H9 (cell line): ENCODE measurements around the gene HDX. TPM values are rescaled to one million over a fixed set of nuclear protein-coding genes. Genes with fewer than 3 reads are reported as not detected.

Source experiments
- DNase-seq: peaks from one replicate; pipeline ENCODE4 v3.0.0-alpha.2; 2017
- H2AFZ ChIP-seq: one replicate; pipeline ENCODE4 v1.6.1; 2013; ENCODE audit warnings: mild to moderate bottlenecking, low read length, control low read depth, moderate library complexity
- H2AK5ac ChIP-seq: 2 replicates; pipeline ENCODE4 v1.6.1; 2013; ENCODE audit warnings: low read length, control low read depth, mixed read lengths; ENCODE audit not compliant: insufficient read length
- H2BK120ac ChIP-seq: one replicate; pipeline ENCODE4 v1.6.1; 2013; ENCODE audit warnings: low read depth, mild to moderate bottlenecking, low read length, control low read depth, inconsistent platforms; ENCODE audit not compliant: poor library complexity, severe bottlenecking
- H2BK12ac ChIP-seq: 2 replicates; pipeline ENCODE4 v1.6.1; 2013; ENCODE audit warnings: low read length, control low read depth, mixed read lengths, low read depth; ENCODE audit not compliant: insufficient read length
- H2BK15ac ChIP-seq: 2 replicates; pipeline ENCODE4 v1.6.1; 2013; ENCODE audit warnings: low read depth, low read length, control low read depth
- H2BK20ac ChIP-seq: one replicate; pipeline ENCODE4 v1.6.1; 2013; ENCODE audit warnings: low read depth, mild to moderate bottlenecking, low read length, control low read depth, inconsistent platforms; ENCODE audit not compliant: poor library complexity, severe bottlenecking
- H2BK5ac ChIP-seq: 2 replicates; pipeline ENCODE4 v1.6.1; 2013; ENCODE audit warnings: low read length, control low read depth, mixed read lengths; ENCODE audit not compliant: insufficient read length
- H3K14ac ChIP-seq: 2 replicates; pipeline ENCODE4 v1.6.1; 2013; ENCODE audit warnings: low read length, control low read depth; ENCODE audit not compliant: insufficient read depth
- H3K18ac ChIP-seq: 2 replicates; pipeline ENCODE4 v1.6.1; 2013; ENCODE audit warnings: low read depth, mild to moderate bottlenecking, mixed read lengths, low read length, control low read depth; ENCODE audit not compliant: insufficient read length
- H3K23ac ChIP-seq: 2 replicates; pipeline ENCODE4 v1.6.1; 2013; ENCODE audit warnings: low read length, control low read depth, mixed read lengths, low read depth; ENCODE audit not compliant: insufficient read length
- H3K23me2 ChIP-seq: 2 replicates; pipeline ENCODE4 v1.6.1; 2013; ENCODE audit warnings: low read depth, mild to moderate bottlenecking, mixed read lengths, low read length, control low read depth; ENCODE audit not compliant: insufficient read length, poor library complexity, severe bottlenecking
- H3K27ac ChIP-seq: 2 replicates; pipeline ENCODE4 v1.5.1; 2013; ENCODE audit warnings: low read length, control low read depth, mixed read lengths, low read depth; ENCODE audit not compliant: insufficient read length
- H3K27me3 ChIP-seq: 2 replicates; pipeline ENCODE4 v1.6.1; 2013; ENCODE audit warnings: low read length, control low read depth, inconsistent platforms; ENCODE audit not compliant: insufficient read depth
- H3K4ac ChIP-seq: 2 replicates; pipeline ENCODE4 v1.6.1; 2013; ENCODE audit warnings: low read depth, mild to moderate bottlenecking, control low read depth, inconsistent platforms, low read length, moderate library complexity
- H3K4me1 ChIP-seq: 2 replicates; pipeline ENCODE4 v1.6.1; 2013; ENCODE audit warnings: low read length, control low read depth, inconsistent platforms; ENCODE audit not compliant: insufficient read depth
- H3K4me2 ChIP-seq: 2 replicates; pipeline ENCODE4 v1.6.1; 2013; ENCODE audit warnings: low read length, control low read depth, mixed read lengths; ENCODE audit not compliant: insufficient read length, insufficient read depth
- H3K56ac ChIP-seq: 2 replicates; pipeline ENCODE4 v1.6.1; 2013; ENCODE audit warnings: low read depth, mild to moderate bottlenecking, mixed read lengths, low read length, control low read depth; ENCODE audit not compliant: insufficient read length
- H3K79me1 ChIP-seq: 2 replicates; pipeline ENCODE4 v1.6.1; 2013; ENCODE audit warnings: low read depth, mild to moderate bottlenecking, moderate library complexity, low read length, control low read depth, inconsistent platforms; ENCODE audit not compliant: insufficient read depth, poor library complexity, severe bottlenecking
- H3K79me2 ChIP-seq: 2 replicates; pipeline ENCODE4 v1.6.1; 2013; ENCODE audit warnings: low read length, control low read depth, inconsistent platforms; ENCODE audit not compliant: insufficient read depth
- H3K9ac ChIP-seq: 2 replicates; pipeline ENCODE4 v1.6.1; 2013; ENCODE audit warnings: low read length, control low read depth, mixed read lengths; ENCODE audit not compliant: insufficient read length; ENCODE audit errors: extremely low read depth
- H3K9me3 ChIP-seq: one replicate; pipeline ENCODE4 v1.6.1; 2013; ENCODE audit warnings: low read depth, low read length, inconsistent platforms; ENCODE audit not compliant: control insufficient read depth
- H3T11ph ChIP-seq: one replicate; pipeline ENCODE4 v1.6.1; 2013; ENCODE audit warnings: mild to moderate bottlenecking, low read length, control low read depth, inconsistent platforms
- H4K20me1 ChIP-seq: one replicate; pipeline ENCODE4 v1.6.1; 2013; ENCODE audit not compliant: control insufficient read depth, insufficient read length, insufficient read depth
- H4K5ac ChIP-seq: 2 replicates; pipeline ENCODE4 v1.6.1; 2013; ENCODE audit warnings: low read depth, mild to moderate bottlenecking, mixed read lengths, low read length, control low read depth; ENCODE audit not compliant: insufficient read length
- H4K8ac ChIP-seq: replicated peaks from 2 replicates; pipeline ENCODE4 v1.6.1; 2013; ENCODE audit warnings: low read length, control low read depth, mixed read lengths, low read depth; ENCODE audit not compliant: insufficient read length
- H4K91ac ChIP-seq: 2 replicates; pipeline ENCODE4 v1.6.1; 2013; ENCODE audit warnings: low read depth, mild to moderate bottlenecking, moderate library complexity, mixed read lengths, low read length, control low read depth; ENCODE audit not compliant: insufficient read length
- H3K27ac Mint-ChIP-seq, 3 experiments: 2 replicates in 2 of 3; 3 replicates in 1 of 3; pipeline ENCODE4 v1.8.0; 2020 to 2021; ENCODE audit warnings: mixed read lengths in 3 of 3, mild to moderate bottlenecking in 1 of 3, moderate library complexity in 1 of 3
- H3K27me3 Mint-ChIP-seq: 2 replicates; pipeline ENCODE4 v1.8.0; 2021; ENCODE audit warnings: low read depth, mild to moderate bottlenecking, moderate library complexity, mixed read lengths
- H3K36me3 Mint-ChIP-seq, 3 experiments: 2 replicates in 2 of 3; 3 replicates in 1 of 3; pipeline ENCODE4 v1.8.0; 2020 to 2021; ENCODE audit warnings: low read depth in 3 of 3, mixed read lengths in 3 of 3; ENCODE audit not compliant: insufficient read depth in 1 of 3
- H3K4me1 Mint-ChIP-seq, 2 experiments: 2 replicates each; pipeline ENCODE4 v1.8.0; 2020; ENCODE audit warnings: mixed read lengths in 2 of 2
- H3K4me3 Mint-ChIP-seq, 2 experiments: 2 replicates in 1 of 2; 3 replicates in 1 of 2; pipeline ENCODE4 v1.8.0; 2020 to 2021; ENCODE audit warnings: mild to moderate bottlenecking in 2 of 2, mixed read lengths in 2 of 2, moderate library complexity in 1 of 2
- H3K9me3 Mint-ChIP-seq, 2 experiments: 2 replicates in 1 of 2; 3 replicates in 1 of 2; pipeline ENCODE4 v1.8.0; 2020; ENCODE audit warnings: mild to moderate bottlenecking in 2 of 2, mixed read lengths in 2 of 2, moderate library complexity in 1 of 2
- CTCF ChIP-seq: fragments of 200-600 bp; sonication (generic); conservative IDR thresholded peaks from 3 replicates; pipeline ENCODE4 v1.8.0; 2021; ENCODE audit warnings: antibody characterized with exemption, mild to moderate bottlenecking
- whole genome bisulfite sequencing: extraction: QIAGEN DNeasy Blood & Tissue Kit; methylation state at CpG from one replicate; pipeline ENCODE4 v1.1.7; 2013; ENCODE audit warnings: missing lambda C conversion rate, low lambda C conversion rate, mixed read lengths; ENCODE audit not compliant: insufficient read length; ENCODE audit errors: extremely low coverage; 5-methylcytosine and 5-hydroxymethylcytosine counted together
- total RNA-seq: library from RNA; stranded (reverse); gene quantifications from 2 replicates; pipeline ENCODE4 v1.2.1, GENCODE V29; 2021

HDX gene
- total RNA-seq, 1 experiment from 2014 or later: 5.0 TPM

- peaks cover 31 to 38% of the 10 kb centered on the region in 2 experiments for H3K9me3 Mint-ChIP-seq
- no peak overlapping the region for H3K4me3 Mint-ChIP-seq
- WGBS: no CpG with 5 or more reads among the region's 3 CpGs
These were observed 165.6 kb downstream of the HDX start for GRCh38 chrX:84336646-84337045.

More at GRCh38 chrX:84336646-84337045, 165.6 kb downstream of the HDX start:
- H3K27ac Mint-ChIP-seq: no peak overlapping the region
- H3K4me1 ChIP-seq: no peaks in the 10 kb centered on the region
- no peak overlapping the region for H3K18ac ChIP-seq
- H3K14ac ChIP-seq: no peak overlapping the region
- no peak overlapping the region for H4K8ac ChIP-seq
- H3K79me2 ChIP-seq: no peaks in the 10 kb centered on the region
- no peak overlapping the region for H2AFZ ChIP-seq
- H2BK20ac ChIP-seq: no peak overlapping the region
- H3K4me1 Mint-ChIP-seq: peaks cover 0 to 4% of the 10 kb centered on the region in 2 experiments; a peak in 2 of 4 replicates
- no peak overlapping the region for H2BK15ac ChIP-seq
- no peak overlapping the region for H3T11ph ChIP-seq
- no peaks in the 10 kb centered on the region for H3K27me3 ChIP-seq
- no peak for TF ChIP-seq CTCF
- no peaks in the 10 kb centered on the region for H3K27me3 Mint-ChIP-seq
- H4K20me1 ChIP-seq: no peaks in the 10 kb centered on the region
- H3K27ac ChIP-seq: no peak overlapping the region
- no peak overlapping the region for H4K5ac ChIP-seq
- DNase-seq: no peak
- no peaks in the 10 kb centered on the region for H3K23me2 ChIP-seq
- H3K79me1 ChIP-seq: no peaks in the 10 kb centered on the region
- peaks cover 9% of the 10 kb centered on the region for H3K9me3 ChIP-seq
- no peak overlapping the region for H2BK5ac ChIP-seq
- peaks cover 0 to 4% (median 0%) of the 10 kb centered on the region in 3 experiments; a peak in 1 of 7 replicates for H3K36me3 Mint-ChIP-seq
- H2BK120ac ChIP-seq: no peak overlapping the region
- H2AK5ac ChIP-seq: no peak overlapping the region
- no peak overlapping the region for H3K56ac ChIP-seq
- no peak overlapping the region for H3K4ac ChIP-seq
- H3K23ac ChIP-seq: no peak overlapping the region
- H3K4me2 ChIP-seq: no peak overlapping the region
- no peak overlapping the region for H3K9ac ChIP-seq
- no peak overlapping the region for H2BK12ac ChIP-seq
- no peak overlapping the region for H4K91ac ChIP-seq
